NCI-H146 (cell line): Measurements from ENCODE around the gene DCUN1D2.
"Not testable (repeated sequence)": the region's sequence is repeated elsewhere in the genome, so short reads cannot be mapped to it uniquely, and the experiment has no call there.

Source experiments
- DNase-seq: peaks from one replicate; lab custom pipeline; 2025; lab: John Stamatoyannopoulos, UW

Gene DCUN1D2

GRCh38 chr13:113465300-113465699 is 25.2 kb downstream of the DCUN1D2 start:
- DNase-seq, result no peak

DNA sequence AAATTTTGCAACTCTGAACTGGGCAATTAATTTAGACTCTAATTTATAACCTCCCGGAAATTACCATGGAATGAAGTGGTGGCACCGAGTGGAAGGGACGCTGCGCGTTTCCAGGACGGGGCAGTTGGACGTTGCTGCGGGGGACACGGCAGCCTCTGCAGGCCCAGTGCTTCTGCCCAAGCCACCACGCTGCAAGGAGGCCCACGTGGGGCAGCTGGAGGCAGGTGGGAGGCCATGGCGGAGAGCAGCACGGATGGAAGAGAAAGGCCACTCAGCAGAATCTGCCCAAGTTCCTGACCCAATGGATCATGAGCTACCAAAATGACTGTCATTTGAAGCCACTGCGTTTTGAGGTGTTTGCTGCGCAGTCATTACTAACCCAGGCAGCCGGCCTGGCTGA is 26.0 kb downstream of the DCUN1D2 start:
- DNase-seq, result no peak

GRCh38 chr13:113461022-113461751 is 29.3 kb downstream of the DCUN1D2 start:
- no peak for DNase-seq

GRCh38 chr13:113460599-113460998 is 29.9 kb downstream of the DCUN1D2 start:
- DNase-seq, result no peak

- DNase-seq, result no peak
Observed at GRCh38 chr13:113460064-113460555, 30.4 kb downstream of the DCUN1D2 start.

- DNase-seq, result peak; percentile 78
Observed at GRCh38 chr13:113458253-113459065, 32.1 kb downstream of the DCUN1D2 start.

GRCh38 chr13:113457510-113457909 is 33.0 kb downstream of the DCUN1D2 start:
- DNase-seq, result no peak

DNA sequence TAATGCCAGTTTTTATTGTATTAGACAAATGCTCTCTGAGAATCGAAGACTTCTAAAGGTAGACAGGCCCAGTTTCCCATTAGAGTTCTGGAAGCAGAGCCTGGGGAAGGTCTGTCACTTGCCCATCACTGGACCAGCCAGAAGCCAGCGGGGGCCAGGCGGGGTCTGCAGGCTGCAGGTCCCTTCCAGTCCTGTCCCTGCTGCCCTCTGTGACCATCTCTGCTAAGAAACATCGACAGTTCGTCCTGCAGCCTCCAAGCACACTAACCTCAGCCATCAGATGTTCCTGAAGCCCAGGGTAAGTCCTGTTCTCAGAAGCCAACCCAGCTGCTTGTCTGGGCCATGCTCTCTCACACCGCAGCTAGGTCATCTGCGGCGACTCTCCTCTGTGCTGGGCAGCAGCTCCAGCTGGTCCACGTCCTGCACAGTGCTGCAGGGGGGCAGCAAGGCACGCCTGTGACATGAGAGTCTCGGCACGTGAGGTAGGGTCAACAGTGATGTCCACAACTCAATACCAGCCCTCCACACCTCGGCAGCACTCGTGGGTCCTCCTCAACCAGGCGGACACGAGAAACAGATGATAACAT is 34.3 kb downstream of the DCUN1D2 start:
- DNase-seq, result no peak

GRCh38 chr13:113455384-113455783 is 35.1 kb downstream of the DCUN1D2 start:
- DNase-seq, result no peak

GRCh38 chr13:113454936-113455335 is 35.6 kb downstream of the DCUN1D2 start:
- DNase-seq, result no peak

- DNase-seq, result no peak
Observed at GRCh38 chr13:113452942-113453901, 37.3 kb downstream of the DCUN1D2 start, which contains the start of gene ADPRHL1. Gene ADPRHL1, minus strand, starts transcription at chr13:113453488. Its CDS starts 51 bp downstream, at chr13:113453437.

DNA sequence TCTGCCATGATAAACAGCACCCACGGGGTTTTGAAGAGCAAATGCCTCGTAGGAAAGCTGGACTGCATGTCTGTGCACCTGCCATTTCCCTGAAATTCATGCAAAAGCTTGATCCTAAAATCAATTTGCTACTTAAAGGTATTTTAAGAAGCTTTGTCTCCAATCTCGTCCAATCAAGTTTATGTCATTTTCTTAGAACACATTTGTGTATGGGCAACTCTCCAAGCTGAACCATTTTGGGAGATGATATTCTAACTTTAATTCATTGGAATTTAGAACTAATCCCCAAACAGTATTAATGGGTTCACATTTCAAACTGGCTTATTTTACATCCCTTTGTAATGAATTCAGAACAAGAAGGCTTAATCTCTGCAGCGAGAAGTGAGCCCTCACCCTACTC is 38.0 kb downstream of the DCUN1D2 start:
- DNase-seq, result no peak

- DNase-seq, result no peak
Observed at GRCh38 chr13:113451951-113452421, 38.5 kb downstream of the DCUN1D2 start.

GRCh38 chr13:113450861-113451620 is 39.5 kb downstream of the DCUN1D2 start:
- DNase-seq, result not testable (repeated sequence)

GRCh38 chr13:113450348-113450744 is 40.2 kb downstream of the DCUN1D2 start:
- not testable (repeated sequence) for DNase-seq

GRCh38 chr13:113449693-113450347 is 40.7 kb downstream of the DCUN1D2 start:
- DNase-seq, result no peak

- DNase-seq, result peak; percentile 97
Observed at GRCh38 chr13:113448885-113449692, 41.4 kb downstream of the DCUN1D2 start.

GRCh38 chr13:113448545-113448884 is 42.0 kb downstream of the DCUN1D2 start:
- DNase-seq, result peak; percentile 63

GRCh38 chr13:113447596-113447995 is 42.9 kb downstream of the DCUN1D2 start:
- no peak for DNase-seq
